Hematopoietic multipotent progenitor cell treated with erythropoietin and hydrocortisone succinate and interleukin-3 and kit ligand, for 6 days (in vitro differentiated cells): ENCODE results near the gene LDLRAD3.
A peak's percentile ranks its signal among the peaks of the same experiment; 100 is the strongest.
"Not testable (repeated sequence)": the region's sequence is repeated elsewhere in the genome, so short reads cannot be mapped to it uniquely, and the experiment has no call there.

ENCODE experiments used
- DNase-seq: peaks from one replicate; pipeline ENCODE4 v3.0.0-alpha.2; 2015

Gene LDLRAD3

GRCh38 chr11:35998634-35999033 lies 54.8 kb downstream of the LDLRAD3 start:
- DNase-seq, result no peak

DNA sequence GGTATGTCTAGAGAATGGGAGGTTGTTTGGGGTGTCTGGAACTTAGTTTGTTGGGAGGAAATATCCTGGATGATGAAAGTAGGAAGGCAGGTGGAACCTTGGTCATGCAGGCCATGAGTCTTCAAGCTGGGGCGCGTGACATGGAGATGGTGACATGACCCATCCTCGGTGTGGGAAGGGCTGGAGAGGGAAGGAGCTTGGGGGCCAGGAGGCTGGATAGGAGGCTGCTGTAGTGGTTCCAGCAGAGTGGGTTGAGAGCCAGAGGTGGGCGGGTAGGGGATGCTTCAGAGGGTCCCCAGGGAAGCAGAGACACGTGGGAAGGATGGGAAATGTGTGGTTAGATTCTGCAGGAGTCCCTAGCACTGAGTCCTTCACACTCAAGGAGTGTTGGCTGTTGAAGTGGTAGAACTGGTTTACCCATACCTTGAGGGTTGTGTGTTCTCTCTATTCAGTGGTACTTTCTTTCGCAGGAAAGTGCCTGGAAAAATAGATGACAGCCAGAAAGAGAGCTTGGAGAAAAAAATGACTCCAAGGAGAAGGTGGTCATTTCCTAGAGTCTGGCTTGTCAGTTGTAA lies 56.8 kb downstream of the LDLRAD3 start:
- DNase-seq, result no peak

DNA sequence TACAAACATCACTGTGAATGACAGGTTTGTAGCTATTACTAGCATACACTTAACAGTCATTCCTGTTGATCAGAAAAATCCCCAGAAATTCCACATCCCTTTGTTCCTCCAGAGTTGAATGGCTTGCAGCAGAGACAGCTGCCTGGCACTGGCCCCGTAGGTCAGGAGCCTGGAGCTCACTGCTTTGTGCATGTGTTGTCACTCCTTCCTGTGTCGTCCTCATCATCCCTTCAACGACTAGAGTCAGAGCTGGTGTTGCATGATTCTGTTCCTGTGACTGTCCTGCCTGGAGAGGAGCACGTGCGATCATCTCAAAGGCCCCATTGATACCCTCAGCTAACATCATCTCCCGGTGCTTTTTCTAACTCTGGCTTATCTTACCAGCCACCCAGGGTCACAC lies 58.3 kb downstream of the LDLRAD3 start:
- DNase-seq, result no peak

- DNase-seq, result no peak
Measured at GRCh38 chr11:36002796-36003195, 58.9 kb downstream of the LDLRAD3 start.

DNA sequence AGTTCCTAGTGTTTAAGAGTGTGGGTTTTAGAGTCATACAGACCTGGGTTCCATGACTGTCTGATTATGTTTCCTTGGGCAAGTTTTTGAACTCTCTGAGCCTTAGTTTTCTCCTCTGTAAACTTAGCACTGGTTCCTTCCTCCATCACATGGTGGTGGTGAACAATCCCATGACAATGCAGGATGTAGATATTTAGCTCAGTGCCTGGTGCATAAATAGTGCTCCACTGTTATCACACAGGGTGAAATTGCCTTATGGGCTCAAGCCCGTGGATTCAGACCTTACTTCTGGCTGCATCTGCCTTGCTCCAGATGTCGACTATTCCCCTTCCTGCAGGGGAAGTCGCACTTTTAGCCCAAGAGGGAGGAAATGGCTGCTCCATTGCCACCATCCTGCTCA lies 62.7 kb downstream of the LDLRAD3 start:
- no peak for DNase-seq

GRCh38 chr11:36007127-36007655 lies 63.3 kb downstream of the LDLRAD3 start:
- DNase-seq, result no peak

DNA sequence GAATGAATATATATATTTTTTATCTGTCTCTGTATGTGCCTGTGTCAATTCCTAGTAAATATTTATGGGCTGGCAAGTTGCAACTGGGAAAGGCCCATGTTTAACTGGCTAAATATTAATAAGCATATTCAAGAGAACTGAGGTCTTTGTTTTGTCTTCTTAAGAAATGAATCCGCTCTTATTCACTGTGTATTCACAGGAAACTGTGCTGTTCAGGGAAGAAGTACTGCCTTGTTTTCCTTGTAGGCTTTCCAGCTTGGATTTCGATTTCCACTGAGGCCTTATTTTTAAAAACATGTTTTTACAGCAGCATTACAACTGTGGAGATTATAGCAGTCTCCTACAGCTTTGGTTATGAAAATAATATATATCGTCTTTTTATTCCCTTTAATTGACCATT lies 64.7 kb downstream of the LDLRAD3 start:
- no peak for DNase-seq

GRCh38 chr11:36009473-36009872 lies 65.6 kb downstream of the LDLRAD3 start:
- no peak for DNase-seq

DNA sequence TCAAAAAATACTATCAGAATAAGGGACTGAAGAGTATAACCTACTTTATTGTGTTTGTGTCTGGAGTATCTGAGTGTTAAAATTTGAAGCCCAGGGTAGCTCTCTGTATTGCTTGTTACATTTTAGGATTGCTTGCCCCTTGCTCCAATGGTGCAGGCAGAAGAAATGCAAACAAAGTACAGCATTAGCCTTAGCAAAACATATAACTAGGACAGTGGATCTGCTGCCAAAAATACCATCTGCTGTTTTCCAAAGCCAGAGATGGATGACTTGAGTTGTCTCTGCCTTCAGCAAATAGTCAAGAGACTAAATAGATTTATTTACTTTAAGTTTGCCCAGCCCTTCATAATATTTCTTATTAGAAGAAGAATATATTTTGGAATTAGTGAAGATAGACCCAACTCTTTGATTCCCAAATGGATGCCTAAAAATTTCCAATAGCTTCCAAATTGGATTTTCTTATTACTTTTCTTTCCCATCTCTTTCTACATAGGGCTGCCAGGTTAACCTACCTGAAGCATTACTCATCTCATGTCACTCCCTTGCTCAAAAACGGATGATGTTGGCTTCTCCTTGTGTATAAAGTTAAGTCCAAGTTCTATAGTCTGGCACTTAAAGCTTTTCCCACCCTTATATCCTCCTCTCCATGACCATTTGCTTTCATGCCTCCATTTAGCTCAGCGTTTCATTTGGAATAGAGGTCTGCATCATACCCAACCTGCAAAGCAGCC lies 66.3 kb downstream of the LDLRAD3 start:
- DNase-seq, result no peak

- DNase-seq, result no peak
Measured at GRCh38 chr11:36011574-36011973, 67.7 kb downstream of the LDLRAD3 start.

DNA sequence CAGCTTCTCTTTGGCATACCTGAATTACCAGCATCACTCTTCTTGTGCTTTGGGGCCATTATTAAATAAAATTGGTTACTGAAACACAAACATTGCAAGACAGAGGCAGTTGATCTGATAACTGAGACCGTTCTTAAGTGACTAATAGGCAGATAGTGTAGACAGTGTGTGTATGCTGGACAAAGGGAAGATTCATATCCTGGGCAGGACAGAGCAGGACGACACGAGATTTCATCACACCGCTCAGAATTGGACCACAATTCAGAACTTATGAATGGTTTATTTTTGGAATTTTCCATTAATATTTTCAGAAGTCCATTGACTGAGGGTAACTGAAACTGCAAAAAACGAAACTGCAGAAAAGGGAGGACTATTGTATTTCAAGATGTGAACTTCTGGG lies 68.6 kb downstream of the LDLRAD3 start:
- peak; percentile 15 for DNase-seq

- DNase-seq, result no peak
Measured at GRCh38 chr11:36012979-36013378, 69.1 kb downstream of the LDLRAD3 start.

DNA sequence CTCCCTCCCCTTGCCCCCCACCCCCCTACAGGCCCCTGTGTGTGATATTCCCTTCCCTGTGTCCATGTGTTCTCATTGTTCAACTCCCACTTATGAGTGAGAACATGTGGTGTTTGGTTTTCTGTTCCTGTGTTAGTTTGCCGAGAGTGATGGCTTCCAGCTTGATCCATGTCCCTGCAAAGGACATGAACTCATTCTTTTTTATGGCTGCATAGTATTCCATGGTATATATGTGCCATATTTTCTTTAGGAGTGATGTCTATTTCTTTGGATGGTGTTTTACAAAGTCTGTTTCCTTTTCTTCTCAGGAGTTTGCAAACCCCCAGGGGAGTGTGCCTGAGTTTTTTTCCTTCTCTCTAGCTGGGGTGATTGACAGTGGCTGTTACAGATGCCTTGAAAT lies 69.6 kb downstream of the LDLRAD3 start:
- DNase-seq, result not testable (repeated sequence)

DNA sequence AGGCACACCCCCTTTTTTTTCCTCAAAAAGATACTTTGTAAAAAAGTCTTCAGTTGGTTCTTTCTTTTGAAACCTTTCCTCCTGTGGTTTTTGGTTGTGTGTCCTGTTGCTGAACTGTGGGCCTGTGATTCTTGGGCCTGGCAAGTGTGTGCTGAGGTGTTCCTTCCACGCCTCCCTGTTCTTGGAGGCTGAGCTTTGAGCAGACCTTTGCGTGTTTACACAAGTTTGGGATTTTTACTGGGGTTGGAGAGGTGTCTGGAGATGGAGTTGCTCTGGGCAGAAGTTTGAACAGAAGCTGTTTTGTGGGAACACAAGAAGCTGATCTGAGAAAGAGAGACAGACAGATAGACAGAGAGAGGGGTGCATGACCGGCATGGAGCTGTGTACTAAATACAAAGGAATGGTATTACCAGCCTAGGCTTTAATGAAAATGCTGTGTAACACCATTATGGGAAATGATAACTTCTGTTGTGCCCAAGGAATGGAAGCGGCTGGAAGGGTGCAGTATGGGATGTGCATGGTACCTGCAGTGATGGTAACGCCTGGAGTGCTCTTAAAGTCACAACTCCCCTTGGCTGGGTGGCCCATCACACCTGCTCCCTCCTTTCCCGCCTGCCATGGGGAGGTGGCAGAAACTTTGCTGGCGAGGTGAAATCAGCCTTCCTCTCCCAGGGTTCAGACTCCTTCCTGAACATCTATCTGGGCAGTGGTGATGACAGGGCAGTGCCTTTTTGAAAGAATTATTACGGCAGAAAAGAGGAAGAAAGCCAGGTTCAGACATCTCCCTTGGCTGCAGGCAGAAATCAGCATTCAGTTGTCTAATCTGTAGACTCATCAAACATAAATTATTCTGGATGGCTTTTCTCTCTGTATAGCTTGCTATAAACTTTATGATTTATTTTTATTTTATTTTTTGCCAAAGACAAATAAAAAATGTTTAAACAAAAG lies 70.4 kb downstream of the LDLRAD3 start:
- DNase-seq, result peak; percentile 37

- no peak for DNase-seq
Measured at GRCh38 chr11:36014898-36015665, 71.2 kb downstream of the LDLRAD3 start.

GRCh38 chr11:36015799-36016198 lies 71.9 kb downstream of the LDLRAD3 start:
- DNase-seq, result no peak

GRCh38 chr11:36016263-36016662 lies 72.4 kb downstream of the LDLRAD3 start:
- DNase-seq, result no peak

DNA sequence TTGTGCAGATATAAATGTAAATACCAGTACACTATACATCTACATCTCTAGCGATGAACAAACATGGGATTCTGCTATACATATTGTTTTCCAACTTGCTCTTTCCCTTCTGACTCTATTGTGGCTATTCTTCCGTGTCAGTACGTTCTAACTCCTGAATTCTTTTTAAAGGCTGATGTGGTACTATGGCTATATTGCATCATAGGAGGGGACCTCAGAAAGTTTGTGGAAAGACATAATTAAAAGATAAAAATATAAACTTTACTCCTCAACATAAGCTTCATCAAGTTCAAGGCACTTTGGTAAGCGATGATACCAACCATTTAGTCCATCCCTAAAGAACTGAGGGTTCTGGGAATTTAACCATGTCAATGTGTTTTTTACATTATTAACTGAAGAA lies 72.8 kb downstream of the LDLRAD3 start:
- DNase-seq, result no peak

GRCh38 chr11:36019005-36019596 lies 75.2 kb downstream of the LDLRAD3 start:
- DNase-seq, result peak; percentile 65

- DNase-seq, result peak; percentile 33
Measured at GRCh38 chr11:36019722-36020121, 75.9 kb downstream of the LDLRAD3 start.

- no peak for DNase-seq
Measured at GRCh38 chr11:36022882-36023281, 79.0 kb downstream of the LDLRAD3 start.

GRCh38 chr11:36023922-36024321 lies 80.1 kb downstream of the LDLRAD3 start:
- no peak for DNase-seq
